GM19455 (cell line): ENCODE measurements around the gene RNF182.
"Not testable (repeated sequence)": the region's sequence is repeated elsewhere in the genome, so short reads cannot be mapped to it uniquely, and the experiment has no call there.

Experiments
- ATAC-seq: cut with Tn5 transposase; IDR thresholded peaks from one replicate; pipeline ENCODE4 v1.9.1; 2021; ENCODE audit not compliant: unreplicated experiment

RNF182 gene

GRCh38 chr6:13993416-13993815 is 68.7 kb downstream of the RNF182 start:
- ATAC-seq: no peak

GRCh38 chr6:13998356-13998755 is 73.6 kb downstream of the RNF182 start:
- ATAC-seq: no peak

GRCh38 chr6:14000901-14001300 is 76.1 kb downstream of the RNF182 start:
- ATAC-seq: no peak

- ATAC-seq: no peak
These were observed 76.7 kb downstream of the RNF182 start for GRCh38 chr6:14001329-14002012.

GRCh38 chr6:14002176-14002947 is 77.6 kb downstream of the RNF182 start:
- ATAC-seq: no peak

- no peak for ATAC-seq
These were observed 79.5 kb downstream of the RNF182 start for GRCh38 chr6:14004258-14004657.

- ATAC-seq: no peak
These were observed 84.1 kb downstream of the RNF182 start for GRCh38 chr6:14008809-14009208.

- no peak for ATAC-seq
These were observed 84.7 kb downstream of the RNF182 start for GRCh38 chr6:14009431-14009830.

- ATAC-seq: no peak
These were observed 85.5 kb downstream of the RNF182 start for GRCh38 chr6:14010275-14010674.

GRCh38 chr6:14012313-14013030 is 87.7 kb downstream of the RNF182 start:
- ATAC-seq: no peak

- ATAC-seq: no peak
These were observed 91.2 kb downstream of the RNF182 start for GRCh38 chr6:14015964-14016363.

- no peak for ATAC-seq
These were observed 91.7 kb downstream of the RNF182 start for GRCh38 chr6:14016432-14016831.

GRCh38 chr6:14016935-14017625 is 92.3 kb downstream of the RNF182 start:
- ATAC-seq: no peak

- no peak for ATAC-seq
These were observed 93.1 kb downstream of the RNF182 start for GRCh38 chr6:14017626-14018475.

- ATAC-seq: not testable (repeated sequence)
These were observed 93.8 kb downstream of the RNF182 start for GRCh38 chr6:14018559-14018958.

GRCh38 chr6:14020551-14020950 is 95.8 kb downstream of the RNF182 start:
- no peak for ATAC-seq

- no peak for ATAC-seq
These were observed 96.7 kb downstream of the RNF182 start for GRCh38 chr6:14021449-14021848.

- no peak for ATAC-seq
These were observed 97.9 kb downstream of the RNF182 start for GRCh38 chr6:14022673-14023072.

GRCh38 chr6:14023855-14024254 is 99.1 kb downstream of the RNF182 start:
- ATAC-seq: no peak

- no peak for ATAC-seq
These were observed 100.4 kb downstream of the RNF182 start for GRCh38 chr6:14025160-14025559.
